ENCODE results near the gene CTNNA2. TPM values are rescaled to one million over a fixed set of nuclear protein-coding genes. Genes with fewer than 3 reads are reported as not detected.

The CTNNA2 gene
- total and polyA plus RNA-seq, 2 of the 8 experiments (the other 6 are each of a cell fraction or from before 2014, with no cell fraction given): 3.9 to 9.0 TPM

GRCh38 chr2:80642465-80642864 lies 1129.6 kb downstream of the CTNNA2 start:
- no peak overlapping the region for H3K9ac ChIP-seq (replicated peaks in 1 of 4; ENCODE audit: extremely low read depth in 1 of 4, low read depth in 3 of 4, low read length in 3 of 4)
- H3K23ac ChIP-seq (ENCODE audit: insufficient read length): no peak overlapping the region
- H2BK120ac ChIP-seq (replicated peaks; ENCODE audit: low read depth, low read length): no peak overlapping the region
- no peaks in the 10 kb centered on the region for H3K23me2 ChIP-seq (ENCODE audit: low read depth, low read length)
- H3K27ac ChIP-seq (ENCODE audit: low read depth, low read length): no peak overlapping the region
- no peak overlapping the region for H2AFZ ChIP-seq (ENCODE audit: low read length)
- H3K4ac ChIP-seq (replicated peaks; ENCODE audit: insufficient read length, low read depth, low read length): no peak overlapping the region
- no peaks in the 10 kb centered on the region for H3K9me3 ChIP-seq (ENCODE audit: insufficient read depth in 2 of 2, low read depth in 1 of 2, low read length in 1 of 2)
- no peak overlapping the region for H4K5ac ChIP-seq (ENCODE audit: insufficient read length, low read depth, low read length)
- H3K56ac ChIP-seq (replicated peaks; ENCODE audit: insufficient read length, low read depth, low read length): no peak overlapping the region
- H4K91ac ChIP-seq (replicated peaks; ENCODE audit: insufficient read length, low read length): no peak overlapping the region
- no peak overlapping the region for H3K18ac ChIP-seq (ENCODE audit: extremely low read depth, low read length)
- no peak for TF ChIP-seq MAFK (IDR thresholded peaks at IDR 0.05; ENCODE audit: low read depth, low read length)
- TF ChIP-seq PHF8 (conservative IDR thresholded peaks at IDR 0.05; ENCODE audit: low read depth, low read length): no peak
- TF ChIP-seq GTF2F1 (IDR thresholded peaks at IDR 0.05; ENCODE audit: borderline replicate concordance, low read depth, low read length): no peak
- TF ChIP-seq EGR1 (IDR thresholded peaks at IDR 0.05; ENCODE audit: borderline replicate concordance, low read depth, low read length): no peak
- TF ChIP-seq SRF (IDR thresholded peaks at IDR 0.05; ENCODE audit: low read depth, low read length): no peak
- TF ChIP-seq BRCA1 (IDR thresholded peaks at IDR 0.05; ENCODE audit: low read depth, low read length): no peak
- TF ChIP-seq CBX8 (IDR thresholded peaks at IDR 0.05; ENCODE audit: borderline replicate concordance, low read depth, low read length): no peak
- DNase-seq (ENCODE audit: low read depth in 1 of 2, low spot score in 2 of 2): no peak
- H3K79me2 ChIP-seq (ENCODE audit: control insufficient read depth in 1 of 2, insufficient read depth in 2 of 2, low read length in 2 of 2): no peaks in the 10 kb centered on the region
- H2BK15ac ChIP-seq (ENCODE audit: low read length): no peak overlapping the region
- peaks cover 0 to 2% (median 0%) of the 10 kb centered on the region in 4 experiments; a peak in 1 of 7 replicates for H3K27me3 ChIP-seq (replicated peaks in 1 of 4; ENCODE audit: control insufficient read depth in 3 of 4, extremely low read depth in 1 of 4, insufficient read depth in 3 of 4, low read length in 3 of 4)
- no peak overlapping the region for H4K8ac ChIP-seq (ENCODE audit: extremely low read depth, insufficient read depth, low read length)
- H2BK5ac ChIP-seq (ENCODE audit: low read depth, low read length): no peak overlapping the region
- H3K4me3 ChIP-seq (ENCODE audit: extremely low read depth in 1 of 4, insufficient read depth in 2 of 4, low read depth in 3 of 4, low read length in 4 of 4): no peak overlapping the region
- FAIRE-seq: no peak
- H2BK12ac ChIP-seq (ENCODE audit: low read depth, low read length): no peak overlapping the region
- no peaks in the 10 kb centered on the region for H3K36me3 ChIP-seq (ENCODE audit: control insufficient read depth in 2 of 4, insufficient read depth in 4 of 4, low read length in 3 of 4)
- H3K79me1 ChIP-seq (ENCODE audit: low read depth, low read length): no peaks in the 10 kb centered on the region
- no peaks in the 10 kb centered on the region for H3K4me1 ChIP-seq (replicated peaks in 1 of 4; ENCODE audit: control insufficient read depth in 3 of 4, insufficient read depth in 4 of 4, low read length in 3 of 4)
- H4K20me1 ChIP-seq (replicated peaks in 1 of 2; ENCODE audit: control insufficient read depth in 1 of 2, insufficient read depth in 2 of 2, low read length in 2 of 2): no peaks in the 10 kb centered on the region
- ChIA-PET POLR2A (ENCODE audit: partially characterized antibody) (no interaction called here), CTCF (ENCODE audit: partially characterized antibody) (no interaction called here)
- no peak overlapping the region for H3K4me2 ChIP-seq (ENCODE audit: insufficient read depth in 1 of 2, low read depth in 2 of 2, low read length in 2 of 2)
- H2AK5ac ChIP-seq (ENCODE audit: low read depth, low read length): no peak overlapping the region
- H3K14ac ChIP-seq (ENCODE audit: insufficient read length): no peak overlapping the region
- WGBS, 2 experiments (ENCODE audit: extremely low coverage in 1 of 2, insufficient coverage in 1 of 2, insufficient read length in 1 of 2, insufficient replicate concordance in 2 of 2, low coverage in 1 of 2, low lambda C conversion rate in 2 of 2, missing lambda C conversion rate in 1 of 2): 87% methylated on average over 2 of the region's 2 CpGs; no CpG with 5 or more reads in 1 of the 2 experiments
- H2BK20ac ChIP-seq (ENCODE audit: low read length): no peak overlapping the region

All from H1 (cell line).